ENCODE data around the gene ZNF446. TPM values are rescaled to one million over a fixed set of nuclear protein-coding genes. Genes with fewer than 3 reads are reported as not detected.

The ZNF446 gene
- total and polyA plus RNA-seq, 9 of the 15 experiments (the other 6 are each of a cell fraction or from before 2014, with no cell fraction given) = 0.07 to 4.8 (median 1.2) TPM

DNA sequence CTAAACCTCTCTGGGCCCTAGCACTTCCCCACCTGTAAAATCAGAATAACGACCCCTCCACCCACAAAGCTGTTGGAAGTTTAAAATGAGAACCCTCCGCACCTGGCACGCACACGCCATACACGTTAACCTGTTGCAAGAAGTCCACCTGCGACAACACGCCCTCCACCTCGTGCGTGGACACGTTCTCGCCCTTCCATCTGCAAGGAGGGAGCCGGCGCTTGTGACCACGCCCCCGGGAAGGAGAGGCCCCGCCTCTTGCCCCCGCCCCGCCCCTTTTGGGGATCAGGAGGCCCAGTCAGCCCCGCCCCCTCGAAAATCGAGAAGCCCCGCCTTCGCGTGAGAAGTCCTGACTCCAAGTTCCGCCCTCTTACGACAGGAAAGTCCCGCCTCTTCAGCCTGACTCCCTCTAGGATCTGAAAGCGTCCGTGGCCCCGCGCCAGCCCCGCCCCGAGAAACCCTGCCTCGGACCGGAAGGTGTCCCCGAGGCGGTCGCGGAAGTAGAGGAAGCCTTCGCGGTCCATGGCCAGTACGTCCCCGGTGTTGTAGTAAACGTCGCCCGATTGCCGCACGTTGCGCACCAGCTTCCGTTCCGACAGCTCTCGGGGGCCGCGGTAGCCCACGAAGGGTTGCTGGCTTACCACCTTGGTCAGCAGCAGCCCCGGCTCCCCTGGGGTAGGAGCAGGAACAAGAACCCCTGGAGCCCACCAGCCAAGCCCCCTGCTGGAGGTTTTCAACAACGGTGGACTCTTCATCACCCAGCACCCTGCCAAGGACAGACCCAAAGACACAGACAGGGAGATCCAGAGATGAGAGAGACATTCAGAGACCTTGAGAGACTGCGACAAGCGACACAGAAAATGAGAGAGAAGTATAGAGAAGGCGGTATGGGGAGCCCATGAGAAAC, 23.1 kb downstream of the ZNF446 start (continued):
- TF ChIP-seq SIN3A (IDR thresholded peaks at IDR 0.05; ENCODE audit: borderline replicate concordance in 2 of 2, control insufficient read depth in 1 of 2, low read depth in 2 of 2, low read length in 2 of 2) (peak; percentile 83 to 94; a peak in 3 of 4 replicates), OTX1 (CRISPR knock-in tag; IDR thresholded peaks at IDR 0.05) (0 out of 2 replicates have a peak, but pooled peaks have one; percentile 32), HEY1 (CRISPR knock-in tag; IDR thresholded peaks at IDR 0.05; ENCODE audit: borderline replicate concordance) (no peak), ARID1B (IDR thresholded peaks at IDR 0.05) (peak; percentile 37; the same call in 1 of the 2 replicates), BMI1 (IDR thresholded peaks at IDR 0.05; ENCODE audit: low read length) (no peak)
- TF ChIP-seq, protein P1, sequence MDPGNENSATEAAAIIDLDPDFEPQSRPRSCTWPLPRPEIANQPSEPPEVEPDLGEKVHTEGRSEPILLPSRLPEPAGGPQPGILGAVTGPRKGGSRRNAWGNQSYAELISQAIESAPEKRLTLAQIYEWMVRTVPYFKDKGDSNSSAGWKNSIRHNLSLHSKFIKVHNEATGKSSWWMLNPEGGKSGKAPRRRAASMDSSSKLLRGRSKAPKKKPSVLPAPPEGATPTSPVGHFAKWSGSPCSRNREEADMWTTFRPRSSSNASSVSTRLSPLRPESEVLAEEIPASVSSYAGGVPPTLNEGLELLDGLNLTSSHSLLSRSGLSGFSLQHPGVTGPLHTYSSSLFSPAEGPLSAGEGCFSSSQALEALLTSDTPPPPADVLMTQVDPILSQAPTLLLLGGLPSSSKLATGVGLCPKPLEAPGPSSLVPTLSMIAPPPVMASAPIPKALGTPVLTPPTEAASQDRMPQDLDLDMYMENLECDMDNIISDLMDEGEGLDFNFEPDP (CRISPR knock-in tag; IDR thresholded peaks at IDR 0.05) = no peak

DNA sequence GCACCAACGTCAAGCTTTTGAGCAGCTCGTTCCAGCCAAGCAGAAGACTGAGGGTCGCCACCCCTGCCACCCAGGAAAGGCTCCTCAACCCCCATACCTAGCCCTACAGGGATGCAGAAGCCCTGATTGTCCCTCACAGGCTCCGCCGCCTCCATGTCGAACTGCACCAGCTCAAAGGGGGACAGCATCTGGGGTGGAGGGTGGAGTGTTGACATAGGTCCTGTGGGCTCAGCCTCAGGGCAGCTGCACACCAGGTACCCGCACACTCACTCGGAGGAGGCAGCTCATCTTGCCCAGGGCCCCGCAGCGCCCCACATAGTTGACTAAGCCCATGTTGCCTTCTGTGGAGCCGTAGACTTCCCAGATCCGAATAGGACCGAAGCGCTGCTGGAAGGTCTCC, 24.1 kb downstream of the ZNF446 start:
- DNase-seq (ENCODE audit: extremely low read depth in 1 of 4, low spot score in 3 of 4) = no peak
- no peak overlapping the region; the same call in 1 of the 3 replicates for H3K27ac ChIP-seq (ENCODE audit: extremely low read depth, low read depth, low read length)
- POLR2A ChIA-PET = interaction anchor here (0.6 to 3.1 kb wide), 5 partner anchors 14 to 75 kb away, joined by 3 to 14 read pairs (median 4); partner anchors contain the start of gene ZBTB45
- no peaks in the 10 kb centered on the region for H4K20me1 ChIP-seq (replicated peaks; ENCODE audit: control insufficient read depth, insufficient read depth, low read length)
- peaks cover 22 to 32% of the 10 kb centered on the region in 2 experiments; a peak in 4 of 5 replicates for H3K4me1 ChIP-seq (replicated peaks in 1 of 2; ENCODE audit: control insufficient read depth in 2 of 2, insufficient read depth in 2 of 2, low read length in 2 of 2)
- no peak for TF ChIP-seq EWSR1 (IDR thresholded peaks at IDR 0.05; ENCODE audit: borderline replicate concordance, low read depth, partially characterized antibody)
- peak; percentile 53 for TF ChIP-seq POLR2G (IDR thresholded peaks at IDR 0.05; ENCODE audit: low read depth, low read length)
- TF ChIP-seq RBFOX2 (IDR thresholded peaks at IDR 0.05; ENCODE audit: low read depth, low read length) = peak; percentile 50; the same call in 1 of the 2 replicates
- no peak for TF ChIP-seq ZNF668 (CRISPR knock-in tag; IDR thresholded peaks at IDR 0.05)
- TF ChIP-seq RAD21 (CRISPR knock-in tag; conservative IDR thresholded peaks at IDR 0.05 in 1 of 2, IDR thresholded peaks at IDR 0.05 in 1 of 2) = no peak
- H3K9ac ChIP-seq (ENCODE audit: insufficient read depth in 1 of 2, low read depth in 2 of 2, low read length in 2 of 2) = peak overlapping the region; percentile 88 to 90
- intact Hi-C loops (cut with micrococcal nuclease) (no loop called here), in situ Hi-C loops (cut with MboI) (no loop called here)
- 75% methylated on average over 14 of the region's 14 CpGs for WGBS (ENCODE audit: insufficient coverage, low coverage, missing lambda C conversion rate)
- BruUV-seq (replicated peaks) = no TSS peak
- CTCF ChIA-PET (ENCODE audit: low intra/inter-chr PET ratio) = no interaction called here
- FAIRE-seq = no peak
- peaks cover 4% of the 10 kb centered on the region; the same call in 1 of the 3 replicates for H3K36me3 ChIP-seq (ENCODE audit: control insufficient read depth, insufficient read depth, low read length)
- peak overlapping the region; percentile 98 for H3K4me2 ChIP-seq (ENCODE audit: insufficient read depth, low read length)
- H3K4me3 ChIP-seq = peak overlapping the region; percentile 67
- ATAC-seq = no peak
- no peaks in the 10 kb centered on the region for H3K9me1 ChIP-seq (ENCODE audit: control insufficient read depth, insufficient read depth, low read length)
- H3K27me3 ChIP-seq (ENCODE audit: control insufficient read depth in 2 of 2, insufficient read depth in 2 of 2, low read length in 2 of 2) = no peaks in the 10 kb centered on the region
- H2AFZ ChIP-seq (ENCODE audit: low read depth, low read length) = no peak overlapping the region
- no peaks in the 10 kb centered on the region for H3K9me3 ChIP-seq (replicated peaks; ENCODE audit: control insufficient read depth, insufficient read depth, low read depth, low read length)
- peaks cover 45% of the 10 kb centered on the region for H3K79me2 ChIP-seq (ENCODE audit: control insufficient read depth, insufficient read depth, low read length)
